ENCODE data around the gene MYO5A.
A peak's percentile ranks its signal among the peaks of the same experiment; 100 is the strongest.
"Not testable (repeated sequence)": the region's sequence is repeated elsewhere in the genome, so short reads cannot be mapped to it uniquely, and the experiment has no call there.

MYO5A gene

GRCh38 chr15:52528564-52529340 is at the start of gene MYO5A:
Gene MYO5A, minus strand, starts transcription at chr15:52528880. Its CDS starts 74 bp downstream, at chr15:52528806.
- peak; percentile 76 for DNase-seq (ENCODE audit: low spot score)

- no peak for DNase-seq (ENCODE audit: low spot score)
These were observed 48.0 kb upstream of the MYO5A start for GRCh38 chr15:52576692-52577091.

- DNase-seq (ENCODE audit: low spot score): not testable (repeated sequence)
These were observed 46.9 kb upstream of the MYO5A start for GRCh38 chr15:52575573-52575972.

GRCh38 chr15:52575072-52575471 is 46.4 kb upstream of the MYO5A start:
- no peak for DNase-seq (ENCODE audit: low spot score)

- DNase-seq (ENCODE audit: low spot score): not testable (repeated sequence)
These were observed 45.9 kb upstream of the MYO5A start for GRCh38 chr15:52574623-52575022.

- DNase-seq (ENCODE audit: low spot score): peak; percentile 91
These were observed 40.2 kb upstream of the MYO5A start, which contains the start of gene ARPP19 for GRCh38 chr15:52568601-52569585. Gene ARPP19, minus strand, starts transcription at chr15:52569030. Its CDS starts 138 bp downstream, at chr15:52568892.

- DNase-seq (ENCODE audit: low spot score): peak; percentile 32
These were observed 39.4 kb upstream of the MYO5A start for GRCh38 chr15:52567871-52568600.

- no peak for DNase-seq (ENCODE audit: low spot score)
These were observed 38.2 kb upstream of the MYO5A start for GRCh38 chr15:52566889-52567288.

- DNase-seq (ENCODE audit: low spot score): not testable (repeated sequence)
These were observed 37.0 kb upstream of the MYO5A start for GRCh38 chr15:52565417-52566358.

- DNase-seq (ENCODE audit: low spot score): no peak
These were observed 34.9 kb upstream of the MYO5A start for GRCh38 chr15:52563501-52564060.

- peak; percentile 78 for DNase-seq (ENCODE audit: low spot score)
These were observed 30.9 kb upstream of the MYO5A start for GRCh38 chr15:52559575-52559974.

- DNase-seq (ENCODE audit: low spot score): peak; percentile 50
These were observed 30.3 kb upstream of the MYO5A start for GRCh38 chr15:52559022-52559421.

GRCh38 chr15:52558196-52558595 is 29.5 kb upstream of the MYO5A start:
- peak; percentile 88 for DNase-seq (ENCODE audit: low spot score)

- no peak for DNase-seq (ENCODE audit: low spot score)
These were observed 28.6 kb upstream of the MYO5A start for GRCh38 chr15:52557274-52557641.

- DNase-seq (ENCODE audit: low spot score): no peak
These were observed 28.0 kb upstream of the MYO5A start for GRCh38 chr15:52556524-52557273.

- DNase-seq (ENCODE audit: low spot score): no peak
These were observed 23.6 kb upstream of the MYO5A start for GRCh38 chr15:52552303-52552702.

GRCh38 chr15:52551762-52552161 is 23.1 kb upstream of the MYO5A start:
- no peak for DNase-seq (ENCODE audit: low spot score)

- DNase-seq (ENCODE audit: low spot score): not testable (repeated sequence)
These were observed 22.5 kb upstream of the MYO5A start for GRCh38 chr15:52551186-52551585.

- DNase-seq (ENCODE audit: low spot score): no peak
These were observed 17.5 kb upstream of the MYO5A start for GRCh38 chr15:52546031-52546751.
